ENCODE measurements around the gene CDH4. TPM values are rescaled to one million over a fixed set of nuclear protein-coding genes. Genes with fewer than 3 reads are reported as not detected.

The CDH4 gene
- total RNA-seq, 1 experiment from 2014 or later: 25.0 TPM

DNA sequence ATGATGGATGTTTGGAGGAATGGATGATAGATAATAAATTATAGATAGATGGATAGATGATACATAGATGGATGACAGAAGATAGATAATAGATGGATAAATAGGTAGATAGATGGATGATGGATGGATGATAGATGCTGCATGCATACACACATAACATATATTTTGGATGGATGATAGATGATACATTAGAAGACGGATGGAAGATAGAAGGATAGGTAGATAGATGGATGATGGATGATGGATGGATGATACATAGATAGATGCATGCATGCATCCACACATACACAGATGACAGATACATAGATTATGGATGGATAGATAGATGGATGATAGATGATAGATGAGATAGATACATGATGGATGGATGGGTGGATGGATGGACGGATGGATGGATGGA, 425.9 kb downstream of the CDH4 start:
- TF ChIP-seq, protein P1, sequence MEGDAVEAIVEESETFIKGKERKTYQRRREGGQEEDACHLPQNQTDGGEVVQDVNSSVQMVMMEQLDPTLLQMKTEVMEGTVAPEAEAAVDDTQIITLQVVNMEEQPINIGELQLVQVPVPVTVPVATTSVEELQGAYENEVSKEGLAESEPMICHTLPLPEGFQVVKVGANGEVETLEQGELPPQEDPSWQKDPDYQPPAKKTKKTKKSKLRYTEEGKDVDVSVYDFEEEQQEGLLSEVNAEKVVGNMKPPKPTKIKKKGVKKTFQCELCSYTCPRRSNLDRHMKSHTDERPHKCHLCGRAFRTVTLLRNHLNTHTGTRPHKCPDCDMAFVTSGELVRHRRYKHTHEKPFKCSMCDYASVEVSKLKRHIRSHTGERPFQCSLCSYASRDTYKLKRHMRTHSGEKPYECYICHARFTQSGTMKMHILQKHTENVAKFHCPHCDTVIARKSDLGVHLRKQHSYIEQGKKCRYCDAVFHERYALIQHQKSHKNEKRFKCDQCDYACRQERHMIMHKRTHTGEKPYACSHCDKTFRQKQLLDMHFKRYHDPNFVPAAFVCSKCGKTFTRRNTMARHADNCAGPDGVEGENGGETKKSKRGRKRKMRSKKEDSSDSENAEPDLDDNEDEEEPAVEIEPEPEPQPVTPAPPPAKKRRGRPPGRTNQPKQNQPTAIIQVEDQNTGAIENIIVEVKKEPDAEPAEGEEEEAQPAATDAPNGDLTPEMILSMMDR (IDR thresholded peaks at IDR 0.05; ENCODE audit: unreplicated experiment): no peak
- peaks cover 9% of the 10 kb centered on the region for H3K4me1 Mint-ChIP-seq (ENCODE audit: insufficient read depth, unreplicated experiment)

DNA sequence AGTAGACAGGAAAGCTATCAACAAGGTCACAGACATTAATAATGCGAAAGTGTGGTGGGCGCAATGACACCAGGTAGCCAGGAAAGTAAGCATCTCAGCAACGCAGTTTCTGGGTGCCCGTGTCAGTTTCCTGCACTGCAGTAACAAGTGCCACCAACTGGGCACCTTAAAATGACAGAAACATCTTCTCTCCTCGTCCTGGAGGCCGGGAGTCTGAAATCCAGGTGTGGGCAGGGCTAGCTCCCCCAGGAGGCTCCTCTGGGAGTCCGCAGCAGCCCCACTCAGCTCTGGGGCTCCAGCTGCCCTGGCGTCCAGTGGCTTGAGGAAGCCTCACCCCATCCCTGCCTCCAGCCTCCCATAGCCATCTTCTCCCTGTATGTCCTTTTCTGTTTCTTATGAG, 426.4 kb downstream of the CDH4 start:
- H3K27me3 Mint-ChIP-seq (ENCODE audit: insufficient read depth, unreplicated experiment): no peaks in the 10 kb centered on the region
- intact Hi-C loops (cut with micrococcal nuclease): no loop called here
- no peak for DNase-seq (ENCODE audit: unreplicated experiment)
- peaks cover 7% of the 10 kb centered on the region for H3K9me3 Mint-ChIP-seq (ENCODE audit: unreplicated experiment)
- no peaks in the 10 kb centered on the region for H3K36me3 Mint-ChIP-seq (ENCODE audit: insufficient read depth, unreplicated experiment)
- ChIA-PET POLR2A (no interaction called here), CTCF (interaction anchor here (0.7 kb wide), 1 partner anchor 21 kb away, joined by 4 read pairs; no protein-coding TSS in a partner anchor)
- peaks cover 10% of the 10 kb centered on the region for H3K4me1 Mint-ChIP-seq (ENCODE audit: insufficient read depth, unreplicated experiment)
- TF ChIP-seq, protein P1 (IDR thresholded peaks at IDR 0.05; ENCODE audit: unreplicated experiment): no peak
- no peak overlapping the region for H3K4me3 Mint-ChIP-seq (ENCODE audit: unreplicated experiment)
- H3K27ac Mint-ChIP-seq (ENCODE audit: low read depth, unreplicated experiment): no peak overlapping the region
- no TSS peak for BruUV-seq (replicated peaks)

More for the DNA sequence above, 425.9 kb downstream of the CDH4 start:
- BruUV-seq (replicated peaks): no TSS peak
- Mint-ChIP-seq H3K27ac (ENCODE audit: low read depth, unreplicated experiment) (no peak overlapping the region), H3K9me3 (ENCODE audit: unreplicated experiment) (peaks cover 7% of the 10 kb centered on the region), H3K4me3 (ENCODE audit: unreplicated experiment) (no peak overlapping the region), H3K36me3 (ENCODE audit: insufficient read depth, unreplicated experiment) (no peaks in the 10 kb centered on the region), H3K27me3 (ENCODE audit: insufficient read depth, unreplicated experiment) (no peaks in the 10 kb centered on the region)
- ChIA-PET POLR2A (no interaction called here), CTCF (no interaction called here)
- intact Hi-C loops (cut with micrococcal nuclease): no loop called here
- no peak for DNase-seq (ENCODE audit: unreplicated experiment)

DNA sequence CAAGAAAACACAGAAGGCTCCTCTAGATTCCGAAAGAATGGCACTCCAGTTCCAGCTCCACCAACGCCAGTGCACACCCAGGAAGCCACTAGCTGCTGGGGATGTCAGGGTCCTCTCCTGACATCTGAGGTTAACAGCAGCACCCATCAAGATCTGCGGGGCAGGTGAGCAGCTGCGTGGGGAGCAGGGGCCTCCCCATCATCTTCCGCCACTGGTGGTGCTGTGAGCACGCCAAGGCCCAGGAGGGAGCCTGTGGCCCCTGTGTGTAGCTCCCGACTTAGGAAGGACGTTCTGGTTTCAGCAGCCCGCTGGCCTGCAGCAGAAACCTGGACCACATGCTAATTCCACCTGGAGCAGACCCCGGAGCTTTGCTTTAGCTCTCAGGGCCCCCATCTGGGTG, 427.4 kb downstream of the CDH4 start:
- peaks cover 16% of the 10 kb centered on the region for H3K4me1 Mint-ChIP-seq (ENCODE audit: insufficient read depth, unreplicated experiment)
- POLR2A ChIA-PET: interaction anchor here (0.7 to 1.1 kb wide), 3 partner anchors 8 to 958 kb away, joined by 3 read pairs; no protein-coding TSS in a partner anchor
- DNase-seq (ENCODE audit: unreplicated experiment): no peak
- H3K27me3 Mint-ChIP-seq (ENCODE audit: insufficient read depth, unreplicated experiment): no peaks in the 10 kb centered on the region
- no peak overlapping the region for H3K27ac Mint-ChIP-seq (ENCODE audit: low read depth, unreplicated experiment)
- no TSS peak for BruUV-seq (replicated peaks)
- CTCF ChIA-PET: no interaction called here
- H3K36me3 Mint-ChIP-seq (ENCODE audit: insufficient read depth, unreplicated experiment): no peaks in the 10 kb centered on the region
- peaks cover 7% of the 10 kb centered on the region for H3K9me3 Mint-ChIP-seq (ENCODE audit: unreplicated experiment)
- TF ChIP-seq, protein P1 (IDR thresholded peaks at IDR 0.05; ENCODE audit: unreplicated experiment): no peak
- H3K4me3 Mint-ChIP-seq (ENCODE audit: unreplicated experiment): no peak overlapping the region
- intact Hi-C loops (cut with micrococcal nuclease): no loop called here

DNA sequence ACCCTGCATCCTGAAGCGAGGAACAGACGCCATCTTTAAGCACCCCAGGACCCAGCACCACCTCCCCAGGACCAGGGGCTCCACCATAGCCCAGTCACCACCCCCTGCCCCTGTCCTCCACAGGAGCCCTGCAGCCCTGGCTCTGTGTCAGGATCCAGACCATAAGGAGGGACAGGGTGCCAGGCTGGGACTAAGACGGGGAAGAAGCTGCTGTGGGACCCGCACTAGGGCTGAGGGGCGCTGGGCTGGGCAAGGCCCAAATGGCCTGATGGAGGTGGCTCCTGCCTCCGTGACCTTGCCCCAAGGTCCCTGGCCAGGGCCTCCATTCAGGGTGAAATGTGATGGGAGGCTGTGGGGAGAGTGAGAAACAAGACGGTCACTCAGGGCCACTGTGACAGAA, 428.0 kb downstream of the CDH4 start:
- CTCF ChIA-PET: interaction anchor here (0.6 kb wide), 2 partner anchors 13 to 149 kb away, joined by 3 to 4 read pairs; no protein-coding TSS in a partner anchor
- Mint-ChIP-seq H3K4me1 (ENCODE audit: insufficient read depth, unreplicated experiment) (peaks cover 22% of the 10 kb centered on the region), H3K27ac (ENCODE audit: low read depth, unreplicated experiment) (no peak overlapping the region), H3K4me3 (ENCODE audit: unreplicated experiment) (no peak overlapping the region), H3K9me3 (ENCODE audit: unreplicated experiment) (peaks cover 7% of the 10 kb centered on the region), H3K27me3 (ENCODE audit: insufficient read depth, unreplicated experiment) (no peaks in the 10 kb centered on the region), H3K36me3 (ENCODE audit: insufficient read depth, unreplicated experiment) (no peaks in the 10 kb centered on the region)
- intact Hi-C loops (cut with micrococcal nuclease): no loop called here
- DNase-seq (ENCODE audit: unreplicated experiment): no peak
- no TSS peak for BruUV-seq (replicated peaks)
- TF ChIP-seq, protein P1 (IDR thresholded peaks at IDR 0.05; ENCODE audit: unreplicated experiment): no peak
- POLR2A ChIA-PET: interaction anchor here (0.7 to 1.1 kb wide), 2 partner anchors 401 to 958 kb away, joined by 3 read pairs; no protein-coding TSS in a partner anchor

Data from MCF 10A (cell line).